ENCODE measurements around the gene CACNA1F. TPM values are rescaled to one million over a fixed set of nuclear protein-coding genes. Genes with fewer than 3 reads are reported as not detected.

The CACNA1F gene
- polyA plus RNA-seq: not detected

GRCh38 chrX:49233176-49233575 lies at the start of gene CACNA1F:
TSS of gene CACNA1F (minus strand) at chrX:49233340. CDS start at chrX:49233309, 31 bp downstream.
- peak within 1 kb of the TSS in 1 of 4 donors; percentile 69 for H3K4me3 Mint-ChIP-seq
- no peaks in the 10 kb centered on the region for H3K27me3 Mint-ChIP-seq
- H3K36me3 Mint-ChIP-seq: peaks cover 1% of the 10 kb centered on the region
- no peaks in the 10 kb centered on the region for H3K9me3 Mint-ChIP-seq
- H3K27ac Mint-ChIP-seq: peak within 1 kb of the TSS in 2 of 3 donors; percentile 16 to 93
- peaks cover 12 to 20% (median 12%) of the 10 kb centered on the region in 3 donors for H3K4me1 Mint-ChIP-seq

GRCh38 chrX:49282647-49283011 lies 49.5 kb upstream of the CACNA1F start:
- Mint-ChIP-seq H3K36me3 (peaks cover 2% of the 10 kb centered on the region), H3K4me1 (peaks cover 0 to 3% (median 0%) of the 10 kb centered on the region in 3 donors), H3K9me3 (no peaks in the 10 kb centered on the region), H3K27me3 (peaks cover 1% of the 10 kb centered on the region), H3K4me3 (no peak overlapping the region), H3K27ac (no peak overlapping the region)

GRCh38 chrX:49278081-49278480 lies 44.9 kb upstream of the CACNA1F start:
- peaks cover 1% of the 10 kb centered on the region for H3K27me3 Mint-ChIP-seq
- peak overlapping the region in 1 of 3 donors; percentile 68 for H3K27ac Mint-ChIP-seq
- H3K4me1 Mint-ChIP-seq: peaks cover 0 to 19% (median 4%) of the 10 kb centered on the region in 3 donors
- no peak overlapping the region for H3K4me3 Mint-ChIP-seq
- H3K36me3 Mint-ChIP-seq: peaks cover 2% of the 10 kb centered on the region
- H3K9me3 Mint-ChIP-seq: no peaks in the 10 kb centered on the region

GRCh38 chrX:49277535-49277830 lies 44.3 kb upstream of the CACNA1F start:
- H3K4me1 Mint-ChIP-seq: peaks cover 0 to 23% (median 7%) of the 10 kb centered on the region in 3 donors
- H3K27ac Mint-ChIP-seq: no peak overlapping the region

GRCh38 chrX:49276671-49277534 lies 43.8 kb upstream of the CACNA1F start:
- H3K4me3 Mint-ChIP-seq: peak overlapping the region in 1 of 4 donors; percentile 50
- peaks cover 0 to 25% (median 10%) of the 10 kb centered on the region in 3 donors for H3K4me1 Mint-ChIP-seq
- no peaks in the 10 kb centered on the region for H3K9me3 Mint-ChIP-seq
- peaks cover 1% of the 10 kb centered on the region for H3K27me3 Mint-ChIP-seq
- H3K36me3 Mint-ChIP-seq: peaks cover 2% of the 10 kb centered on the region
- no peak overlapping the region for H3K27ac Mint-ChIP-seq

More at GRCh38 chrX:49277535-49277830, 44.3 kb upstream of the CACNA1F start:
- Mint-ChIP-seq H3K36me3 (peaks cover 2% of the 10 kb centered on the region), H3K9me3 (no peaks in the 10 kb centered on the region), H3K4me3 (no peak overlapping the region), H3K27me3 (peaks cover 1% of the 10 kb centered on the region)

- Mint-ChIP-seq H3K4me3 (no peak overlapping the region), H3K36me3 (peaks cover 2% of the 10 kb centered on the region), H3K9me3 (no peaks in the 10 kb centered on the region), H3K4me1 (peaks cover 0 to 27% (median 13%) of the 10 kb centered on the region in 3 donors), H3K27me3 (peaks cover 1% of the 10 kb centered on the region), H3K27ac (no peak overlapping the region)
Measured at GRCh38 chrX:49276207-49276606, 43.1 kb upstream of the CACNA1F start.

- Mint-ChIP-seq H3K4me1 (peaks cover 5 to 33% (median 19%) of the 10 kb centered on the region in 3 donors), H3K9me3 (no peaks in the 10 kb centered on the region), H3K27ac (no peak overlapping the region), H3K4me3 (peak overlapping the region in 3 of 4 donors; percentile 5 to 60 (median 27)), H3K36me3 (peaks cover 3% of the 10 kb centered on the region), H3K27me3 (no peaks in the 10 kb centered on the region)
Measured at GRCh38 chrX:49273181-49273727, 40.1 kb upstream of the CACNA1F start.

GRCh38 chrX:49272421-49272820 lies 39.3 kb upstream of the CACNA1F start:
- H3K27me3 Mint-ChIP-seq: no peaks in the 10 kb centered on the region
- H3K4me1 Mint-ChIP-seq: peaks cover 5 to 30% (median 19%) of the 10 kb centered on the region in 3 donors
- no peaks in the 10 kb centered on the region for H3K9me3 Mint-ChIP-seq
- H3K36me3 Mint-ChIP-seq: peaks cover 3% of the 10 kb centered on the region
- H3K4me3 Mint-ChIP-seq: peak overlapping the region in 3 of 4 donors; percentile 15 to 61 (median 27)
- H3K27ac Mint-ChIP-seq: peak overlapping the region in 1 of 3 donors; percentile 57

- Mint-ChIP-seq H3K4me3 (peak overlapping the region; percentile 58 to 80 (median 73)), H3K36me3 (peaks cover 3% of the 10 kb centered on the region), H3K4me1 (peaks cover 5 to 30% (median 19%) of the 10 kb centered on the region in 3 donors), H3K9me3 (no peaks in the 10 kb centered on the region), H3K27ac (peak overlapping the region in 2 of 3 donors; percentile 31 to 40), H3K27me3 (no peaks in the 10 kb centered on the region)
Measured at GRCh38 chrX:49271341-49271740, 38.2 kb upstream of the CACNA1F start.

GRCh38 chrX:49270249-49270921 lies 37.2 kb upstream of the CACNA1F start:
- H3K4me3 Mint-ChIP-seq: peak overlapping the region in 3 of 4 donors; percentile 34 to 75 (median 71)
- H3K27ac Mint-ChIP-seq: peak overlapping the region in 1 of 3 donors; percentile 45
- H3K27me3 Mint-ChIP-seq: no peaks in the 10 kb centered on the region
- H3K4me1 Mint-ChIP-seq: peaks cover 5 to 30% (median 18%) of the 10 kb centered on the region in 3 donors
- H3K9me3 Mint-ChIP-seq: no peaks in the 10 kb centered on the region
- H3K36me3 Mint-ChIP-seq: peaks cover 3% of the 10 kb centered on the region

- H3K4me3 Mint-ChIP-seq: peak within 1 kb of the TSS; percentile 89 to 98 (median 96)
- H3K36me3 Mint-ChIP-seq: peaks cover 3% of the 10 kb centered on the region
- H3K27me3 Mint-ChIP-seq: no peaks in the 10 kb centered on the region
- H3K9me3 Mint-ChIP-seq: no peaks in the 10 kb centered on the region
- peaks cover 5 to 26% (median 16%) of the 10 kb centered on the region in 3 donors for H3K4me1 Mint-ChIP-seq
- H3K27ac Mint-ChIP-seq: peak within 1 kb of the TSS; percentile 95 to 99 (median 96)
Measured at GRCh38 chrX:49269767-49270248, 36.7 kb upstream of the CACNA1F start, which contains the start of gene PPP1R3F. TSS of gene PPP1R3F (plus strand) at chrX:49269793. CDS start at chrX:49269870, 77 bp downstream.

- Mint-ChIP-seq H3K4me3 (peak overlapping the region; percentile 89 to 98 (median 96)), H3K27me3 (peaks cover under 1% of the 10 kb centered on the region), H3K27ac (peak overlapping the region; percentile 95 to 99 (median 96)), H3K4me1 (peaks cover 5 to 22% (median 16%) of the 10 kb centered on the region in 3 donors), H3K9me3 (no peaks in the 10 kb centered on the region), H3K36me3 (peaks cover 3% of the 10 kb centered on the region)
Measured at GRCh38 chrX:49269010-49269766, 36.0 kb upstream of the CACNA1F start.

GRCh38 chrX:49268702-49269009 lies 35.5 kb upstream of the CACNA1F start:
- H3K4me3 Mint-ChIP-seq: peak overlapping the region; percentile 89 to 98 (median 96)
- peak overlapping the region; percentile 95 to 99 (median 96) for H3K27ac Mint-ChIP-seq
- no peaks in the 10 kb centered on the region for H3K9me3 Mint-ChIP-seq
- peaks cover 2% of the 10 kb centered on the region for H3K27me3 Mint-ChIP-seq
- peaks cover 5 to 22% (median 14%) of the 10 kb centered on the region in 3 donors for H3K4me1 Mint-ChIP-seq
- H3K36me3 Mint-ChIP-seq: peaks cover 3% of the 10 kb centered on the region

Data from IgD-negative memory B cell (primary cell).